Epidermal melanocyte (primary cell): ENCODE results near the gene HECTD1.
"Not testable (repeated sequence)": the region's sequence is repeated elsewhere in the genome, so short reads cannot be mapped to it uniquely, and the experiment has no call there.

Experiments
- DNase-seq: peaks from one replicate; pipeline ENCODE4 v3.0.0; 2011; ENCODE audit warnings: low spot score; ENCODE audit not compliant: insufficient read length

HECTD1 gene

GRCh38 chr14:31207755-31208545 is at the start of gene HECTD1:
TSS of gene HECTD1 (minus strand) at chr14:31207793. CDS start at chr14:31205936, 1,857 bp downstream.
- peak; percentile 53 for DNase-seq

- no peak for DNase-seq
These were observed 49.6 kb upstream of the HECTD1 start for GRCh38 chr14:31257244-31257553.

- no peak for DNase-seq
These were observed 49.1 kb upstream of the HECTD1 start for GRCh38 chr14:31256534-31257243.

- DNase-seq: not testable (repeated sequence)
These were observed 48.3 kb upstream of the HECTD1 start for GRCh38 chr14:31255918-31256317.

GRCh38 chr14:31255286-31255685 is 47.7 kb upstream of the HECTD1 start:
- no peak for DNase-seq

- DNase-seq: no peak
These were observed 46.3 kb upstream of the HECTD1 start for GRCh38 chr14:31253746-31254471.

- DNase-seq: no peak
These were observed 45.3 kb upstream of the HECTD1 start for GRCh38 chr14:31252865-31253264.

- DNase-seq: no peak
These were observed 43.7 kb upstream of the HECTD1 start for GRCh38 chr14:31251028-31251958.

- DNase-seq: no peak
These were observed 37.0 kb upstream of the HECTD1 start for GRCh38 chr14:31244626-31245025.

- DNase-seq: no peak
These were observed 36.3 kb upstream of the HECTD1 start for GRCh38 chr14:31243860-31244259.

GRCh38 chr14:31242161-31242940 is 34.8 kb upstream of the HECTD1 start:
- not testable (repeated sequence) for DNase-seq

- no peak for DNase-seq
These were observed 34.0 kb upstream of the HECTD1 start for GRCh38 chr14:31241450-31242114.

- DNase-seq: no peak
These were observed 32.1 kb upstream of the HECTD1 start for GRCh38 chr14:31239741-31240140.

- DNase-seq: no peak
These were observed 27.9 kb upstream of the HECTD1 start for GRCh38 chr14:31235462-31235861.

- DNase-seq: no peak
These were observed 24.5 kb upstream of the HECTD1 start for GRCh38 chr14:31232081-31232480.

- not testable (repeated sequence) for DNase-seq
These were observed 23.7 kb upstream of the HECTD1 start for GRCh38 chr14:31231272-31231671.

GRCh38 chr14:31230573-31230958 is 23.0 kb upstream of the HECTD1 start:
- DNase-seq: no peak

GRCh38 chr14:31229638-31230572 is 22.3 kb upstream of the HECTD1 start:
- peak; percentile 76 for DNase-seq

GRCh38 chr14:31229009-31229408 is 21.4 kb upstream of the HECTD1 start:
- no peak for DNase-seq
